HepG2 (cell line): ENCODE data around the gene FLYWCH1. TPM values are rescaled to one million over a fixed set of nuclear protein-coding genes. Genes with fewer than 3 reads are reported as not detected.

Source experiments
- KLF11 ChIP-seq: IDR thresholded peaks from 2 replicates; pipeline ENCODE4 v1.6.1; 2016; ENCODE audit warnings: missing compliant biosample characterization
- TBP ChIP-seq: sonication (generic); formaldehyde crosslinking; IDR thresholded peaks from 2 replicates; pipeline ENCODE4 v1.5.0; 2020; ENCODE audit warnings: missing genetic modification reagents
- TEAD3 ChIP-seq: optimal IDR thresholded peaks from 2 replicates; pipeline ENCODE3; 2016; ENCODE audit warnings: borderline replicate concordance
- TFDP2 ChIP-seq: sonication (generic); formaldehyde crosslinking; IDR thresholded peaks from 2 replicates; pipeline ENCODE4 v1.4.0; 2020; ENCODE audit warnings: missing genetic modification reagents
- ZBED4 ChIP-seq: sonication (generic); formaldehyde crosslinking; IDR thresholded peaks from 2 replicates; pipeline ENCODE4 v1.4.0; 2020; ENCODE audit warnings: missing genetic modification reagents, borderline replicate concordance
- ZBTB49 ChIP-seq: sonication (generic); formaldehyde crosslinking; IDR thresholded peaks from 2 replicates; pipeline ENCODE4 v1.4.0; 2020; ENCODE audit warnings: missing genetic modification reagents, borderline replicate concordance
- ZFP91 ChIP-seq: sonication (generic); formaldehyde crosslinking; IDR thresholded peaks from 2 replicates; pipeline ENCODE4 v1.9.0; 2022; ENCODE audit warnings: missing genetic modification reagents, mild to moderate bottlenecking, borderline replicate concordance
- ZGPAT ChIP-seq: IDR thresholded peaks from 2 replicates; pipeline ENCODE4 v1.6.1; 2016; ENCODE audit warnings: mild to moderate bottlenecking
- ZNF142 ChIP-seq: sonication (generic); formaldehyde crosslinking; IDR thresholded peaks from 2 replicates; pipeline ENCODE4 v1.4.0; 2020; ENCODE audit warnings: missing genetic modification reagents
- ZNF207 ChIP-seq: fragments of 450-650 bp; IDR thresholded peaks from 2 replicates; pipeline ENCODE4 v1.6.1; 2016; ENCODE audit warnings: antibody characterized with exemption, borderline replicate concordance
- ZNF430 ChIP-seq: sonication (generic); formaldehyde crosslinking; IDR thresholded peaks from 2 replicates; pipeline ENCODE4 v1.9.0; 2021; ENCODE audit warnings: mild to moderate bottlenecking, missing genetic modification reagents
- ZNF775 ChIP-seq: sonication (generic); formaldehyde crosslinking; IDR thresholded peaks from 2 replicates; pipeline ENCODE4 v1.4.0; 2020; ENCODE audit warnings: missing genetic modification reagents, mild to moderate bottlenecking, moderate library complexity, borderline replicate concordance
- polyA plus RNA-seq, 8 experiments: library from polyadenylated mRNA; depleted of rRNA in 3 of 8; stranded (reverse) in 7 of 8; unstranded in 1 of 8; fragments of >200 nt; fragmentation: Illumina TruSeq in 4 of 8; extraction: Trizol in 4 of 8; gene quantifications; 2 replicates each; pipeline versions ENCODE4 v1.2.1 to v1.2.3, GENCODE V29; 2011 to 2016; ENCODE audit warnings: low read depth in 4 of 8, missing spikeins in 1 of 8, mixed read lengths in 1 of 8; ENCODE audit not compliant: insufficient read depth in 1 of 8
- total RNA-seq, 5 experiments: library from RNA; depleted of rRNA; stranded (reverse); fragments of >200 nt; fragmentation: Illumina TruSeq; extraction: Trizol; gene quantifications; 2 replicates each; pipeline ENCODE4 v1.2.3, GENCODE V29; 2016; ENCODE audit warnings: low read depth in 1 of 5

Gene FLYWCH1
- total and polyA plus RNA-seq, 2 of the 13 experiments (the other 11 are each of a cell fraction or from before 2014, with no cell fraction given): 7.3 to 12.4 TPM

GRCh38 chr16:2874912-2875362 lies 36.8 kb upstream of the FLYWCH1 start (continued):
- no peak for TF ChIP-seq ZNF142
- no peak for TF ChIP-seq ZNF207
- TF ChIP-seq TFDP2: 0 out of 2 replicates have a peak, but pooled peaks have one; percentile 25
- TF ChIP-seq ZFP91 (CRISPR knock-in tag): peak; percentile 56; the same call in 1 of the 2 replicates
- no peak for TF ChIP-seq ZBTB49 (CRISPR knock-in tag)
- TF ChIP-seq ZBED4: peak; percentile 99
- 0 out of 2 replicates have a peak, but pooled peaks have one; percentile 36 for TF ChIP-seq KLF11 (CRISPR knock-in tag)
- TF ChIP-seq ZGPAT (CRISPR knock-in tag): peak; percentile 43; the same call in 1 of the 2 replicates
- no peak for TF ChIP-seq ZNF430 (CRISPR knock-in tag)
- TF ChIP-seq TEAD3 (CRISPR knock-in tag): peak; percentile 65
- TF ChIP-seq TBP: no peak
- TF ChIP-seq ZNF775 (CRISPR knock-in tag): no peak
